ENCODE measurements around the gene ITGB8. TPM values are rescaled to one million over a fixed set of nuclear protein-coding genes. Genes with fewer than 3 reads are reported as not detected.

The ITGB8 gene
- polyA plus RNA-seq, 1 donor from 2014 or later, result 12.2 TPM

DNA sequence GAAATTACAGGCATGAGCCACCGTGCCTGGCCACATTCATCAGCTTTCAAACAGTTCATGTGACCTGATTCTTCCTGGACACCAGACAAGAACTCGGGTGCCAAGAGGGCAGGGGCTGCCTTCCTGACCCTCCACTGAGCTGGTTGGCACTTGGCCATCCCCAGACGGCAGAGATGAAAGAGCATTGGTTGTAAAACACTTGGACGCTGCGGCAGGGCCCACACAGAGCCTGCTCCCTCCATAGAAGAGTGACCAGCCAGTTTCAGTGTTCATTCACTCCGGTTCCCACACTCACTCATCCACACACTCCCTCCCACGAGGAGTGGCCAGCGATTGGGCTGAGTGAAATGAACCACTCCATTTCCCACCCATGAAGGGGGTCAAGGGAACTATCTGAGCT, 112.3 kb downstream of the ITGB8 start:
- TF ChIP-seq EZH2 (IDR thresholded peaks at IDR 0.05; ENCODE audit: borderline replicate concordance, insufficient read depth, low read length, poor library complexity, severe bottlenecking) (no peak), RAD21 (conservative IDR thresholded peaks at IDR 0.05) (no peak), POLR2AphosphoS5 (IDR thresholded peaks at IDR 0.05) (no peak), SMC3 (conservative IDR thresholded peaks at IDR 0.05; ENCODE audit: poor library complexity) (no peak), TAF1 (IDR thresholded peaks at IDR 0.05; ENCODE audit: low read depth) (no peak), MXI1 (conservative IDR thresholded peaks at IDR 0.05; ENCODE audit: poor library complexity, severe bottlenecking) (no peak), EP300 (conservative IDR thresholded peaks at IDR 0.05; ENCODE audit: poor library complexity, severe bottlenecking) (no peak)
- TF ChIP-seq, protein P1, sequence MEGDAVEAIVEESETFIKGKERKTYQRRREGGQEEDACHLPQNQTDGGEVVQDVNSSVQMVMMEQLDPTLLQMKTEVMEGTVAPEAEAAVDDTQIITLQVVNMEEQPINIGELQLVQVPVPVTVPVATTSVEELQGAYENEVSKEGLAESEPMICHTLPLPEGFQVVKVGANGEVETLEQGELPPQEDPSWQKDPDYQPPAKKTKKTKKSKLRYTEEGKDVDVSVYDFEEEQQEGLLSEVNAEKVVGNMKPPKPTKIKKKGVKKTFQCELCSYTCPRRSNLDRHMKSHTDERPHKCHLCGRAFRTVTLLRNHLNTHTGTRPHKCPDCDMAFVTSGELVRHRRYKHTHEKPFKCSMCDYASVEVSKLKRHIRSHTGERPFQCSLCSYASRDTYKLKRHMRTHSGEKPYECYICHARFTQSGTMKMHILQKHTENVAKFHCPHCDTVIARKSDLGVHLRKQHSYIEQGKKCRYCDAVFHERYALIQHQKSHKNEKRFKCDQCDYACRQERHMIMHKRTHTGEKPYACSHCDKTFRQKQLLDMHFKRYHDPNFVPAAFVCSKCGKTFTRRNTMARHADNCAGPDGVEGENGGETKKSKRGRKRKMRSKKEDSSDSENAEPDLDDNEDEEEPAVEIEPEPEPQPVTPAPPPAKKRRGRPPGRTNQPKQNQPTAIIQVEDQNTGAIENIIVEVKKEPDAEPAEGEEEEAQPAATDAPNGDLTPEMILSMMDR (IDR thresholded peaks at IDR 0.05; ENCODE audit: poor library complexity, severe bottlenecking), result no peak
- TF ChIP-seq, protein P2, sequence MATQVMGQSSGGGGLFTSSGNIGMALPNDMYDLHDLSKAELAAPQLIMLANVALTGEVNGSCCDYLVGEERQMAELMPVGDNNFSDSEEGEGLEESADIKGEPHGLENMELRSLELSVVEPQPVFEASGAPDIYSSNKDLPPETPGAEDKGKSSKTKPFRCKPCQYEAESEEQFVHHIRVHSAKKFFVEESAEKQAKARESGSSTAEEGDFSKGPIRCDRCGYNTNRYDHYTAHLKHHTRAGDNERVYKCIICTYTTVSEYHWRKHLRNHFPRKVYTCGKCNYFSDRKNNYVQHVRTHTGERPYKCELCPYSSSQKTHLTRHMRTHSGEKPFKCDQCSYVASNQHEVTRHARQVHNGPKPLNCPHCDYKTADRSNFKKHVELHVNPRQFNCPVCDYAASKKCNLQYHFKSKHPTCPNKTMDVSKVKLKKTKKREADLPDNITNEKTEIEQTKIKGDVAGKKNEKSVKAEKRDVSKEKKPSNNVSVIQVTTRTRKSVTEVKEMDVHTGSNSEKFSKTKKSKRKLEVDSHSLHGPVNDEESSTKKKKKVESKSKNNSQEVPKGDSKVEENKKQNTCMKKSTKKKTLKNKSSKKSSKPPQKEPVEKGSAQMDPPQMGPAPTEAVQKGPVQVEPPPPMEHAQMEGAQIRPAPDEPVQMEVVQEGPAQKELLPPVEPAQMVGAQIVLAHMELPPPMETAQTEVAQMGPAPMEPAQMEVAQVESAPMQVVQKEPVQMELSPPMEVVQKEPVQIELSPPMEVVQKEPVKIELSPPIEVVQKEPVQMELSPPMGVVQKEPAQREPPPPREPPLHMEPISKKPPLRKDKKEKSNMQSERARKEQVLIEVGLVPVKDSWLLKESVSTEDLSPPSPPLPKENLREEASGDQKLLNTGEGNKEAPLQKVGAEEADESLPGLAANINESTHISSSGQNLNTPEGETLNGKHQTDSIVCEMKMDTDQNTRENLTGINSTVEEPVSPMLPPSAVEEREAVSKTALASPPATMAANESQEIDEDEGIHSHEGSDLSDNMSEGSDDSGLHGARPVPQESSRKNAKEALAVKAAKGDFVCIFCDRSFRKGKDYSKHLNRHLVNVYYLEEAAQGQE (IDR thresholded peaks at IDR 0.05; ENCODE audit: borderline replicate concordance), result no peak
- no peaks in the 10 kb centered on the region for H3K9me2 ChIP-seq (ENCODE audit: insufficient read depth, low read length)
- H3K27me3 ChIP-seq (ENCODE audit: insufficient read depth, low read depth, low read length), result no peaks in the 10 kb centered on the region
- H3F3A ChIP-seq (ENCODE audit: insufficient read depth, low read length, poor library complexity, severe bottlenecking), result no peaks in the 10 kb centered on the region
- no peak overlapping the region for H3K4me3 ChIP-seq (ENCODE audit: low read length)
- H3K79me2 ChIP-seq (replicated peaks; ENCODE audit: insufficient read depth, low read length), result no peaks in the 10 kb centered on the region
- no peaks in the 10 kb centered on the region for H3K9me3 ChIP-seq (ENCODE audit: low read length)
- H3K27ac ChIP-seq (ENCODE audit: low read length), result no peak overlapping the region
- no peaks in the 10 kb centered on the region for H3K36me3 ChIP-seq (ENCODE audit: insufficient read depth, low read length)
- no peaks in the 10 kb centered on the region for H4K20me1 ChIP-seq (ENCODE audit: insufficient read depth)
- no peak overlapping the region for H2AFZ ChIP-seq (ENCODE audit: low read depth, low read length)
- H3K4me2 ChIP-seq (ENCODE audit: low read length), result no peak overlapping the region
- no peak overlapping the region for H3K9ac ChIP-seq (ENCODE audit: low read length)

DNA sequence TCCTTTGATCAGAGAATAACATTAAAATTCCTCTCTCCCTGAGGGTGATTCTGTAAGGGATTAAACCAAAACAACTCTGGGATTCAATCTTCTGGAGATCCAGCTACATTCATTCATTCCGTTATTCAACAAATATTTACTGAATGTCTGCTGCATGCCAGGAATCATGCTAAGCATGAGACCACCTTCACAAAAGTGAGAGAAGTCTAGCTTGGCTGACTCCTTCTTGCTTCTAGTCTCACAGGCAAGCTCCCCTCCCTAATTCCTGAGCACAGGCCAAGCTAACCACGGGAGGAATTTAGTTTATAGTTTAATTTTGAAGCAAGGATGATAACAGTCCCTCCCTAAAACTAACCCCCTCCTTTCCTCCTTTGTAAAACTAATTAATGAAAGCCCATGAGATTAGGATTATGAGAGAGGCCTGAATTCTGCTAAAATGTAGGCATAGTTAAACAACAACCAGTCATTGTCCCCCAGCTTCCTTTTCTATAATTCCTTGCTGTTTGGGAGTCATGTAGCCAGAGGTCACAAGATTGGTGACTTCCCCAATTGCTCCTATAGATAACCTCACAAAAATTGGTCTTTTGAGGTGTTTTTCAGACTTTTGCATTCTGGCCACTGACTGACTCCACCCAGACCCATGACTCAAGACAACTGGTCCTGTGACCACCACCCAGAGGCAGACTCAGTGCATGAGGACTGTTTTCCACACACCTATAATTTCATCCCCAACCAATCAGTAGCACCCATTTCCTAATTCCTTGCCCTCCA, 113.5 kb downstream of the ITGB8 start:
- no peak overlapping the region for H3K4me2 ChIP-seq (ENCODE audit: low read length)
- no peak overlapping the region for H3K27ac ChIP-seq (ENCODE audit: low read length)

More for the DNA sequence above, 113.5 kb downstream of the ITGB8 start:
- Histone ChIP-seq H3K9ac (ENCODE audit: low read length) (no peak overlapping the region), H3K36me3 (ENCODE audit: insufficient read depth, low read length) (no peaks in the 10 kb centered on the region), H2AFZ (ENCODE audit: low read depth, low read length) (no peak overlapping the region), H3F3A (ENCODE audit: insufficient read depth, low read length, poor library complexity, severe bottlenecking) (no peaks in the 10 kb centered on the region), H4K20me1 (ENCODE audit: insufficient read depth) (no peaks in the 10 kb centered on the region), H3K79me2 (replicated peaks; ENCODE audit: insufficient read depth, low read length) (no peaks in the 10 kb centered on the region), H3K27me3 (ENCODE audit: insufficient read depth, low read depth, low read length) (no peaks in the 10 kb centered on the region), H3K9me3 (ENCODE audit: low read length) (no peaks in the 10 kb centered on the region), H3K4me3 (ENCODE audit: low read length) (no peak overlapping the region), H3K9me2 (ENCODE audit: insufficient read depth, low read length) (no peaks in the 10 kb centered on the region)
- TF ChIP-seq, protein P1 (IDR thresholded peaks at IDR 0.05; ENCODE audit: poor library complexity, severe bottlenecking), result no peak
- TF ChIP-seq POLR2AphosphoS5 (IDR thresholded peaks at IDR 0.05), result no peak
- no peak for TF ChIP-seq EP300 (conservative IDR thresholded peaks at IDR 0.05; ENCODE audit: poor library complexity, severe bottlenecking)
- TF ChIP-seq TAF1 (IDR thresholded peaks at IDR 0.05; ENCODE audit: low read depth), result no peak
- TF ChIP-seq EZH2 (IDR thresholded peaks at IDR 0.05; ENCODE audit: borderline replicate concordance, insufficient read depth, low read length, poor library complexity, severe bottlenecking), result no peak
- TF ChIP-seq RAD21 (conservative IDR thresholded peaks at IDR 0.05), result no peak
- TF ChIP-seq, protein P2 (IDR thresholded peaks at IDR 0.05; ENCODE audit: borderline replicate concordance), result no peak
- TF ChIP-seq MXI1 (conservative IDR thresholded peaks at IDR 0.05; ENCODE audit: poor library complexity, severe bottlenecking), result no peak
- no peak for TF ChIP-seq SMC3 (conservative IDR thresholded peaks at IDR 0.05; ENCODE audit: poor library complexity)
